HCT116 (cell line): ENCODE results near the gene PCDHA5. TPM values are rescaled to one million over a fixed set of nuclear protein-coding genes. Genes with fewer than 3 reads are reported as not detected.

Experiments
- ATAC-seq: fragments of 200-7000 bp; cut with Tn5 transposase; 2 replicates; pipeline ENCODE4 v1.9.1; 2020; ENCODE audit warnings: mild to moderate bottlenecking, moderate library complexity
- BruUV-seq: library from RNA; stranded (reverse); fragments of 400-500 nt; replicated peaks from 2 replicates; lab custom pipeline; 2021; lab: Mats Ljungman, UMichigan
- CTCF ChIA-PET: fragments of 300-600 bp; sonication (Branson Sonifier 250); formaldehyde crosslinking; loops from one replicate; lab custom pipeline; 2021; ENCODE audit warnings: antibody characterized with exemption; lab: Charles Lee
- POLR2A ChIA-PET: fragments of 300-600, 350-600 bp; sonication (Branson Sonifier 250); formaldehyde crosslinking; loops from one replicate; lab custom pipeline; 2021; ENCODE audit warnings: antibody characterized with exemption; lab: Charles Lee
- RAD21 ChIA-PET, 2 experiments: fragments of 300-600 bp; sonication (Branson Sonifier 250); formaldehyde crosslinking; loops; one replicate each; lab custom pipeline; 2023; ENCODE audit warnings: low total read pairs in 2 of 2; ENCODE audit not compliant: uncharacterized antibody in 2 of 2, unreplicated experiment in 2 of 2, low non-redundant PET in 1 of 2; lab: Charles Lee
- DNase-seq: peaks from one replicate; pipeline ENCODE4 v3.0.0-alpha.2; 2010; ENCODE audit warnings: low read depth, low spot score
- H2AFZ ChIP-seq: fragments of 200-600 bp; shearing (Covaris generic), sonication (generic); 2 replicates; pipeline ENCODE4 v1.6.1; 2017; ENCODE audit warnings: low read depth, mixed run types, mixed read lengths, antibody characterized with exemption, low read length; ENCODE audit not compliant: poor library complexity, severe bottlenecking
- H3K27ac ChIP-seq: 2 replicates; pipeline ENCODE4 v1.5.1; 2012; ENCODE audit warnings: low read depth, low read length
- H3K27me3 ChIP-seq: fragments of 200-600 bp; sonication (generic); 2 replicates; pipeline ENCODE4 v1.6.1; 2016; ENCODE audit warnings: mixed run types, low read length, mixed read lengths; ENCODE audit not compliant: insufficient read depth
- H3K36me3 ChIP-seq, 2 experiments: fragments of 200-500 bp in 1 of 2; fragments of 200-600 bp in 1 of 2; sonication (Bioruptor generic) in 1 of 2; sonication (generic) in 1 of 2; 2 replicates each; pipeline versions ENCODE4 v1.5.1 to v1.6.1; 2014 to 2016; ENCODE audit warnings: low read length in 2 of 2, inconsistent platforms in 1 of 2, mixed read lengths in 1 of 2, mixed run types in 1 of 2; ENCODE audit not compliant: insufficient read depth in 2 of 2, control insufficient read depth in 1 of 2
- H3K4me1 ChIP-seq, 2 experiments: fragments of 200-600 bp in 1 of 2; sonication (generic) in 1 of 2; 2 replicates each; pipeline versions ENCODE4 v1.5.1 to v1.6.1; 2012 to 2017; ENCODE audit warnings: low read length in 2 of 2, inconsistent platforms in 1 of 2, mild to moderate bottlenecking in 1 of 2, mixed read lengths in 1 of 2, mixed run types in 1 of 2, moderate library complexity in 1 of 2; ENCODE audit not compliant: insufficient read depth in 2 of 2, control insufficient read depth in 1 of 2
- H3K4me2 ChIP-seq: fragments of 200-600 bp; sonication (generic); 2 replicates; pipeline ENCODE4 v1.6.1; 2017; ENCODE audit warnings: mixed run types, low read length, mixed read lengths
- H3K4me3 ChIP-seq, 2 experiments: fragments of 200-600 bp in 1 of 2; sonication (generic) in 1 of 2; replicated peaks in 1 of 2; 2 replicates each; pipeline ENCODE4 v1.5.1; 2011 to 2016; ENCODE audit warnings: low read length in 2 of 2, control low read depth in 1 of 2, low read depth in 1 of 2, mild to moderate bottlenecking in 1 of 2, mixed read lengths in 1 of 2, mixed run types in 1 of 2
- H3K79me2 ChIP-seq: fragments of 200-600 bp; sonication (generic); 2 replicates; pipeline ENCODE4 v1.6.1; 2017; ENCODE audit warnings: mild to moderate bottlenecking, mixed run types, low read length, moderate library complexity, mixed read lengths; ENCODE audit not compliant: insufficient read depth
- H3K9ac ChIP-seq: fragments of 200-600 bp; sonication (generic); 2 replicates; pipeline ENCODE4 v1.6.1; 2016; ENCODE audit warnings: low read length, mixed read lengths
- H3K9me2 ChIP-seq: fragments of 200-600 bp; sonication (generic), shearing (Covaris generic); 2 replicates; pipeline ENCODE4 v1.6.1; 2017; ENCODE audit warnings: mixed run types, mild to moderate bottlenecking, moderate library complexity; ENCODE audit not compliant: insufficient read depth
- H3K9me3 ChIP-seq, 2 experiments: fragments of 200-500 bp in 1 of 2; fragments of 200-600 bp in 1 of 2; sonication (Bioruptor generic) in 1 of 2; sonication (generic) in 1 of 2; 2 replicates each; pipeline ENCODE4 v1.6.1; 2014 to 2017; ENCODE audit warnings: low read length in 2 of 2, mixed read lengths in 2 of 2, inconsistent platforms in 1 of 2, low read depth in 1 of 2, mild to moderate bottlenecking in 1 of 2, mixed run types in 1 of 2, moderate library complexity in 1 of 2; ENCODE audit not compliant: control insufficient read depth in 1 of 2, insufficient read depth in 1 of 2
- H4K20me1 ChIP-seq: fragments of 200-600 bp; sonication (generic), shearing (Covaris generic); 2 replicates; pipeline ENCODE4 v1.6.1; 2017; ENCODE audit warnings: mixed run types, mild to moderate bottlenecking, moderate library complexity; ENCODE audit not compliant: insufficient read depth
- ATF3 ChIP-seq: IDR thresholded peaks from 2 replicates; pipeline ENCODE4 v1.6.1; 2012
- CEBPB ChIP-seq: IDR thresholded peaks from 2 replicates; pipeline ENCODE4 v1.6.1; 2012; ENCODE audit warnings: low read depth
- CTCF ChIP-seq, 3 experiments: fragments of 200-600 bp in 1 of 3; sonication (generic) in 1 of 3; IDR thresholded peaks in 2 of 3; conservative IDR thresholded peaks in 1 of 3; 2 replicates each; pipeline ENCODE4 v1.5.1; 2012 to 2017; ENCODE audit warnings: low read depth in 2 of 3, low read length in 2 of 3, antibody characterized with exemption in 1 of 3, borderline replicate concordance in 1 of 3, control low read depth in 1 of 3, mild to moderate bottlenecking in 1 of 3, mixed read lengths in 1 of 3, mixed run types in 1 of 3, moderate library complexity in 1 of 3; ENCODE audit not compliant: insufficient read depth in 1 of 3
- ELF1 ChIP-seq: IDR thresholded peaks from 2 replicates; pipeline ENCODE4 v1.6.1; 2012; ENCODE audit warnings: low read depth, borderline replicate concordance
- EZH2 ChIP-seq: fragments of 200-600 bp; sonication (generic); IDR thresholded peaks from 2 replicates; pipeline ENCODE4 v1.6.1; 2017; ENCODE audit warnings: antibody characterized with exemption, mixed run types
- EZH2phosphoT487 ChIP-seq: fragments of 200-600 bp; IDR thresholded peaks from 2 replicates; pipeline ENCODE4 v1.6.1; 2018; ENCODE audit warnings: antibody characterized with exemption, borderline replicate concordance
- FOSL1 ChIP-seq: IDR thresholded peaks from 2 replicates; pipeline ENCODE4 v1.6.1; 2012; ENCODE audit warnings: low read depth
- MAX ChIP-seq: IDR thresholded peaks from 2 replicates; pipeline ENCODE4 v1.6.1; 2012
- POLR2A ChIP-seq: IDR thresholded peaks from 2 replicates; pipeline ENCODE4 v1.7.0; 2011; ENCODE audit warnings: borderline replicate concordance; ENCODE audit not compliant: insufficient read depth, insufficient read length; ENCODE audit errors: extremely low read depth
- POLR2AphosphoS5 ChIP-seq: IDR thresholded peaks from 2 replicates; pipeline ENCODE4 v1.6.1; 2011; ENCODE audit warnings: mild to moderate bottlenecking, low read depth, low read length, moderate library complexity
- RAD21 ChIP-seq: IDR thresholded peaks from 2 replicates; pipeline ENCODE4 v1.6.1; 2012; ENCODE audit warnings: low read depth, mild to moderate bottlenecking
- SIN3A ChIP-seq: IDR thresholded peaks from 2 replicates; pipeline ENCODE4 v1.6.1; 2012; ENCODE audit warnings: low read depth
- YY1 ChIP-seq: IDR thresholded peaks from 2 replicates; pipeline ENCODE4 v1.6.1; 2011; ENCODE audit warnings: low read length, low read depth, moderate library complexity, mild to moderate bottlenecking; ENCODE audit not compliant: insufficient replicate concordance; ENCODE audit errors: extremely low read depth
- ZNF274 ChIP-seq: fragments of 200-500 bp; sonication (Bioruptor generic); IDR thresholded peaks from 2 replicates; pipeline ENCODE4 v1.6.1; 2014; ENCODE audit warnings: mild to moderate bottlenecking, low read depth, low read length, inconsistent platforms
- intact Hi-C: fragments of 100-400 bp; cut with micrococcal nuclease; formaldehyde crosslinking; loops from 2 replicates; pipeline ENCODE4 v1.10.0; 2022
- total RNA-seq: library from RNA; stranded (reverse); gene quantifications from one replicate; pipeline ENCODE4 v1.2.1, GENCODE V29; 2021; ENCODE audit not compliant: unreplicated experiment
- TF ChIP-seq, protein P1 (sequence below): IDR thresholded peaks from 2 replicates; pipeline ENCODE4 v1.6.1; 2011; ENCODE audit warnings: mild to moderate bottlenecking, low read length, moderate library complexity; ENCODE audit not compliant: insufficient replicate concordance; ENCODE audit errors: extremely low read depth

PCDHA5 gene
- total RNA-seq, 1 experiment from 2014 or later, result not detected

GRCh38 chr5:140823475-140823874 lies 2.1 kb downstream of the PCDHA5 start:
- H3K36me3 ChIP-seq, result no peaks in the 10 kb centered on the region; a peak in 1 of 4 replicates
- TF ChIP-seq POLR2AphosphoS5, result no peak
- no peak for TF ChIP-seq FOSL1
- no peak for TF ChIP-seq CTCF (IDR thresholded peaks at IDR 0.05 in 2 of 3, conservative IDR thresholded peaks at IDR 0.05 in 1 of 3; ENCODE audit: borderline replicate concordance in 1 of 3, insufficient read depth in 1 of 3, low read depth in 2 of 3, low read length in 2 of 3)
- no peak for TF ChIP-seq MAX
- no peak for TF ChIP-seq RAD21
- TF ChIP-seq POLR2A, result no peak
- TF ChIP-seq, protein P1, sequence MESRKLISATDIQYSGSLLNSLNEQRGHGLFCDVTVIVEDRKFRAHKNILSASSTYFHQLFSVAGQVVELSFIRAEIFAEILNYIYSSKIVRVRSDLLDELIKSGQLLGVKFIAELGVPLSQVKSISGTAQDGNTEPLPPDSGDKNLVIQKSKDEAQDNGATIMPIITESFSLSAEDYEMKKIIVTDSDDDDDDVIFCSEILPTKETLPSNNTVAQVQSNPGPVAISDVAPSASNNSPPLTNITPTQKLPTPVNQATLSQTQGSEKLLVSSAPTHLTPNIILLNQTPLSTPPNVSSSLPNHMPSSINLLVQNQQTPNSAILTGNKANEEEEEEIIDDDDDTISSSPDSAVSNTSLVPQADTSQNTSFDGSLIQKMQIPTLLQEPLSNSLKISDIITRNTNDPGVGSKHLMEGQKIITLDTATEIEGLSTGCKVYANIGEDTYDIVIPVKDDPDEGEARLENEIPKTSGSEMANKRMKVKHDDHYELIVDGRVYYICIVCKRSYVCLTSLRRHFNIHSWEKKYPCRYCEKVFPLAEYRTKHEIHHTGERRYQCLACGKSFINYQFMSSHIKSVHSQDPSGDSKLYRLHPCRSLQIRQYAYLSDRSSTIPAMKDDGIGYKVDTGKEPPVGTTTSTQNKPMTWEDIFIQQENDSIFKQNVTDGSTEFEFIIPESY, result no peak
- no peak for TF ChIP-seq ATF3
- no peak for TF ChIP-seq ZNF274
- no peak for TF ChIP-seq YY1
- TF ChIP-seq SIN3A, result no peak
- TF ChIP-seq CEBPB, result no peak
- TF ChIP-seq ELF1, result no peak
- TF ChIP-seq EZH2phosphoT487, result no peak
- TF ChIP-seq EZH2, result no peak
- H3K9me2 ChIP-seq, result no peaks in the 10 kb centered on the region; the same call in 1 of the 2 replicates
- H3K4me2 ChIP-seq, result no peak overlapping the region
- no TSS peak for BruUV-seq
- no peak overlapping the region for H3K27ac ChIP-seq
- ChIA-PET RAD21 (no interaction called here), POLR2A (no interaction called here), CTCF (no interaction called here)
- intact Hi-C loops, result no loop called here
- no peak overlapping the region for H2AFZ ChIP-seq
- H4K20me1 ChIP-seq, result no peaks in the 10 kb centered on the region
- no peaks in the 10 kb centered on the region for H3K9me3 ChIP-seq
- no peak for DNase-seq
- H3K9ac ChIP-seq, result no peak overlapping the region
- no peaks in the 10 kb centered on the region for H3K4me1 ChIP-seq
- ATAC-seq, result no peak
- no peaks in the 10 kb centered on the region for H3K79me2 ChIP-seq
- no peak overlapping the region for H3K4me3 ChIP-seq
- no peaks in the 10 kb centered on the region for H3K27me3 ChIP-seq
